DMS79 (cell line): ENCODE results near the gene MAL.

Experiments used
- DNase-seq: peaks from one replicate; lab custom pipeline; 2025; lab: John Stamatoyannopoulos, UW

The MAL gene

GRCh38 chr2:95048825-95049682, 23.5 kb downstream of the MAL start:
- no peak for DNase-seq

GRCh38 chr2:95049683-95049955, 24.1 kb downstream of the MAL start:
- no peak for DNase-seq

- no peak for DNase-seq
Observed at GRCh38 chr2:95049961-95050360, 24.5 kb downstream of the MAL start.

- DNase-seq, result no peak
Observed at GRCh38 chr2:95050385-95051300, 25.1 kb downstream of the MAL start.

- DNase-seq, result no peak
Observed at GRCh38 chr2:95051626-95052025, 26.1 kb downstream of the MAL start.

GRCh38 chr2:95052307-95052706, 26.8 kb downstream of the MAL start:
- DNase-seq, result peak; percentile 28

- no peak for DNase-seq
Observed at GRCh38 chr2:95052804-95053479, 27.4 kb downstream of the MAL start.

- DNase-seq, result no peak
Observed at GRCh38 chr2:95053543-95053942, 28.0 kb downstream of the MAL start.

GRCh38 chr2:95054016-95054415, 28.5 kb downstream of the MAL start:
- DNase-seq, result no peak

GRCh38 chr2:95055262-95055661, 29.8 kb downstream of the MAL start:
- no peak for DNase-seq

GRCh38 chr2:95056044-95056443, 30.5 kb downstream of the MAL start:
- no peak for DNase-seq

GRCh38 chr2:95056461-95057459, 31.3 kb downstream of the MAL start:
- no peak for DNase-seq

GRCh38 chr2:95057535-95058370, 32.2 kb downstream of the MAL start:
- no peak for DNase-seq

GRCh38 chr2:95058466-95058988, 33.0 kb downstream of the MAL start:
- DNase-seq, result no peak

GRCh38 chr2:95058989-95059641, 33.6 kb downstream of the MAL start:
- no peak for DNase-seq

- DNase-seq, result no peak
Observed at GRCh38 chr2:95059656-95060370, 34.3 kb downstream of the MAL start.

GRCh38 chr2:95060446-95061118, 35.1 kb downstream of the MAL start:
- DNase-seq, result no peak

GRCh38 chr2:95061119-95061512, 35.6 kb downstream of the MAL start:
- no peak for DNase-seq
